MM.1S (cell line): ENCODE measurements around the gene LDOC1.

ENCODE experiments used
- DNase-seq: peaks from one replicate; pipeline ENCODE4 v3.0.0-alpha.2; 2015
- H2AFZ ChIP-seq: fragments of 300-600 bp; sonication (generic); 2 replicates; pipeline ENCODE4 v1.6.0; 2016; ENCODE audit warnings: antibody characterized with exemption, low read length
- H3F3A ChIP-seq: fragments of 300-600 bp; sonication (generic); 2 replicates; pipeline ENCODE4 v1.6.1; 2016; ENCODE audit warnings: mild to moderate bottlenecking, antibody characterized with exemption, low read length, moderate library complexity, mixed read lengths; ENCODE audit not compliant: insufficient read depth
- H3K27ac ChIP-seq: fragments of 300-600 bp; sonication (generic); 2 replicates; pipeline ENCODE4 v1.5.1; 2016; ENCODE audit warnings: mild to moderate bottlenecking, low read length
- H3K27me3 ChIP-seq: fragments of 300-600 bp; sonication (generic); replicated peaks from 2 replicates; pipeline ENCODE4 v1.6.0; 2016; ENCODE audit warnings: low read length; ENCODE audit not compliant: insufficient read depth
- H3K36me3 ChIP-seq: fragments of 300-600 bp; sonication (generic); replicated peaks from 2 replicates; pipeline ENCODE4 v1.6.1; 2016; ENCODE audit warnings: mild to moderate bottlenecking, low read length, mixed read lengths; ENCODE audit not compliant: insufficient read depth
- H3K4me1 ChIP-seq: fragments of 300-600 bp; sonication (generic); 2 replicates; pipeline ENCODE4 v1.6.1; 2016; ENCODE audit warnings: low read length, mixed read lengths
- H3K4me2 ChIP-seq: fragments of 300-600 bp; sonication (generic); 2 replicates; pipeline ENCODE4 v1.6.0; 2016; ENCODE audit warnings: low read depth, low read length
- H3K4me3 ChIP-seq: fragments of 300-600 bp; sonication (generic); 2 replicates; pipeline ENCODE4 v1.5.1; 2016; ENCODE audit warnings: low read length, mixed read lengths
- H3K79me2 ChIP-seq: fragments of 300-600 bp; sonication (generic); 2 replicates; pipeline ENCODE4 v1.6.1; 2016; ENCODE audit warnings: mixed run types, low read length, mixed read lengths
- H3K9ac ChIP-seq: fragments of 300-600 bp; sonication (generic); 2 replicates; pipeline ENCODE4 v1.6.1; 2016; ENCODE audit warnings: low read length, mixed read lengths
- H3K9me2 ChIP-seq: fragments of 300-600 bp; sonication (generic); replicated peaks from 2 replicates; pipeline ENCODE4 v1.6.1; 2016; ENCODE audit warnings: mild to moderate bottlenecking, low read length, mixed read lengths; ENCODE audit not compliant: insufficient read depth
- H3K9me3 ChIP-seq: fragments of 300-600 bp; sonication (generic); replicated peaks from 2 replicates; pipeline ENCODE4 v1.6.1; 2016; ENCODE audit warnings: mild to moderate bottlenecking, low read length, mixed read lengths; ENCODE audit not compliant: insufficient read depth
- H4K20me1 ChIP-seq: fragments of 300-600 bp; sonication (generic); 2 replicates; pipeline ENCODE4 v1.6.1; 2016; ENCODE audit warnings: mild to moderate bottlenecking, low read length, moderate library complexity, mixed read lengths; ENCODE audit not compliant: insufficient read depth
- CTCF ChIP-seq: fragments of 300-600 bp; sonication (generic); IDR thresholded peaks from 2 replicates; pipeline ENCODE4 v1.5.1; 2016; ENCODE audit warnings: antibody characterized with exemption, low read length, mixed read lengths
- EZH2 ChIP-seq: fragments of 300-600 bp; sonication (generic); optimal IDR thresholded peaks from 2 replicates; pipeline ENCODE3; 2017; ENCODE audit warnings: low read depth, mild to moderate bottlenecking, antibody characterized with exemption, low read length, mixed read lengths
- EZH2phosphoT487 ChIP-seq: fragments of 300-600 bp; sonication (generic); IDR thresholded peaks from 2 replicates; pipeline ENCODE4 v1.6.1; 2018; ENCODE audit warnings: antibody characterized with exemption, low read length

The LDOC1 gene

GRCh38 chrX:141133272-141133671 is 43.7 kb downstream of the LDOC1 start:
- TF ChIP-seq CTCF = no peak
- no peak for TF ChIP-seq EZH2phosphoT487
- TF ChIP-seq EZH2 = no peak

GRCh38 chrX:141127146-141127545 is 49.8 kb downstream of the LDOC1 start:
- no peaks in the 10 kb centered on the region for H3K9me2 ChIP-seq
- H2AFZ ChIP-seq = no peak overlapping the region
- no peaks in the 10 kb centered on the region for H3F3A ChIP-seq
- no peak for TF ChIP-seq CTCF
- TF ChIP-seq EZH2 = no peak
- TF ChIP-seq EZH2phosphoT487 = no peak
- H3K36me3 ChIP-seq = no peaks in the 10 kb centered on the region
- H3K9me3 ChIP-seq = no peaks in the 10 kb centered on the region
- no peak overlapping the region for H3K27ac ChIP-seq
- H3K27me3 ChIP-seq = no peaks in the 10 kb centered on the region
- no peaks in the 10 kb centered on the region for H3K79me2 ChIP-seq
- no peak for DNase-seq
- no peak overlapping the region for H3K9ac ChIP-seq
- no peak overlapping the region for H3K4me2 ChIP-seq
- no peaks in the 10 kb centered on the region for H4K20me1 ChIP-seq
- H3K4me1 ChIP-seq = no peaks in the 10 kb centered on the region
- no peak overlapping the region for H3K4me3 ChIP-seq

More at GRCh38 chrX:141133272-141133671, 43.7 kb downstream of the LDOC1 start:
- Histone ChIP-seq H3K79me2 (no peaks in the 10 kb centered on the region), H3K27me3 (no peaks in the 10 kb centered on the region), H3K9me3 (no peaks in the 10 kb centered on the region), H3K27ac (no peak overlapping the region), H4K20me1 (no peaks in the 10 kb centered on the region), H3K36me3 (no peaks in the 10 kb centered on the region), H3K4me3 (no peak overlapping the region), H3K4me1 (no peaks in the 10 kb centered on the region), H3K9me2 (no peaks in the 10 kb centered on the region), H3F3A (no peaks in the 10 kb centered on the region), H2AFZ (no peak overlapping the region), H3K9ac (no peak overlapping the region), H3K4me2 (no peak overlapping the region)
- DNase-seq = no peak
